Measurements from ENCODE around the gene SCN7A.

SCN7A gene

DNA sequence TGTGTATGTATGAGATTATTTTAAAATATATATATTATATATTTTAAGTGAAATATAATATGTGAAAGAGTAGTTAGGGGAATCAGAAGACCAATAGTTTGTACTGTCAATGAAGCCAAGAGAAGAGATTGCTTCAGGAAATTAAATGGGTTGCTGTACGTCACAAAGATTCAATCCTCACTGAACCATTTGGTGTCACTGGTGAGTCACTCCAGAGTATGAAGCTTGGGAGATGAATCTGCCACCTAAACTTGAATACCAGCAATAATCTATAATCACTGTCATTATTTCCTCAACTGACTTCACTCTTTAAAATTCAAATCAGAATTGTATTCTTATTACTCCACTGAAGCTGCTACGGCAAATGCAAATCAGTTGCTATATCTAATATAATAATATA lies 76.4 kb downstream of the SCN7A start:
- Histone ChIP-seq H3K27ac (ENCODE audit: low read depth, low read length) (no peak overlapping the region), H3F3A (ENCODE audit: insufficient read depth) (no peaks in the 10 kb centered on the region), H3K79me2 (ENCODE audit: insufficient read depth, low read length) (no peaks in the 10 kb centered on the region), H3K4me3 (ENCODE audit: insufficient read depth, low read length, poor library complexity, severe bottlenecking) (no peak overlapping the region), H3K27me3 (ENCODE audit: low read length) (no peaks in the 10 kb centered on the region), H3K9ac (ENCODE audit: low read length) (no peak overlapping the region), H3K9me2 (replicated peaks; ENCODE audit: insufficient read depth, low read length) (no peaks in the 10 kb centered on the region), H3K4me2 (ENCODE audit: low read depth, low read length, poor library complexity, severe bottlenecking) (no peak overlapping the region), H4K20me1 (ENCODE audit: low read depth, low read length) (no peaks in the 10 kb centered on the region), H2AFZ (ENCODE audit: low read depth, low read length, severe bottlenecking) (no peak overlapping the region), H3K36me3 (ENCODE audit: low read length) (no peaks in the 10 kb centered on the region), H3K9me3 (ENCODE audit: insufficient read depth, low read length) (no peaks in the 10 kb centered on the region)
- TF ChIP-seq, protein P1, sequence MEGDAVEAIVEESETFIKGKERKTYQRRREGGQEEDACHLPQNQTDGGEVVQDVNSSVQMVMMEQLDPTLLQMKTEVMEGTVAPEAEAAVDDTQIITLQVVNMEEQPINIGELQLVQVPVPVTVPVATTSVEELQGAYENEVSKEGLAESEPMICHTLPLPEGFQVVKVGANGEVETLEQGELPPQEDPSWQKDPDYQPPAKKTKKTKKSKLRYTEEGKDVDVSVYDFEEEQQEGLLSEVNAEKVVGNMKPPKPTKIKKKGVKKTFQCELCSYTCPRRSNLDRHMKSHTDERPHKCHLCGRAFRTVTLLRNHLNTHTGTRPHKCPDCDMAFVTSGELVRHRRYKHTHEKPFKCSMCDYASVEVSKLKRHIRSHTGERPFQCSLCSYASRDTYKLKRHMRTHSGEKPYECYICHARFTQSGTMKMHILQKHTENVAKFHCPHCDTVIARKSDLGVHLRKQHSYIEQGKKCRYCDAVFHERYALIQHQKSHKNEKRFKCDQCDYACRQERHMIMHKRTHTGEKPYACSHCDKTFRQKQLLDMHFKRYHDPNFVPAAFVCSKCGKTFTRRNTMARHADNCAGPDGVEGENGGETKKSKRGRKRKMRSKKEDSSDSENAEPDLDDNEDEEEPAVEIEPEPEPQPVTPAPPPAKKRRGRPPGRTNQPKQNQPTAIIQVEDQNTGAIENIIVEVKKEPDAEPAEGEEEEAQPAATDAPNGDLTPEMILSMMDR (IDR thresholded peaks at IDR 0.05; ENCODE audit: insufficient read depth, low read length, poor library complexity, severe bottlenecking) = no peak
- no peak for TF ChIP-seq EZH2phosphoT487 (conservative IDR thresholded peaks at IDR 0.05; ENCODE audit: low read length)

DNA sequence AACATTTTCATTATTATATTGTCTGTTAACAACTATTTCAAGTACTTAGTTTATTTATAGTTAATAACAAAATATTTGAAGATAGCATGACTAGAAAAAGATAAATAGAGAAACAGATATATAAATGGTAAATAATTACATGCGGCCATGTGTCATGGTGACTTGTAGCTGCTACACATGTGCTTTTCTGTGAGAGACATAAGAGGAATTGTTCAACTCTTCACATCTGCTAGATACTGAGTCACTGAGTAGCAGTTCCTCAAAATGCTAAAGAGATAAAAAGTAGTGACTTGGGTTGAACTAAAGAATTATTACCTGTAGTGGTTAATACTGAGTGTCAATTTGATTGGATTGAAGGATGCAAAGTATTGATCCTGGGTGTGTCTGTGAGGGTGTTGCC lies 80.8 kb downstream of the SCN7A start:
- TF ChIP-seq, protein P1 (IDR thresholded peaks at IDR 0.05; ENCODE audit: insufficient read depth, low read length, poor library complexity, severe bottlenecking) = no peak
- no peak for TF ChIP-seq EZH2phosphoT487 (conservative IDR thresholded peaks at IDR 0.05; ENCODE audit: low read length)
- no peaks in the 10 kb centered on the region for H3K9me3 ChIP-seq (ENCODE audit: insufficient read depth, low read length)

DNA sequence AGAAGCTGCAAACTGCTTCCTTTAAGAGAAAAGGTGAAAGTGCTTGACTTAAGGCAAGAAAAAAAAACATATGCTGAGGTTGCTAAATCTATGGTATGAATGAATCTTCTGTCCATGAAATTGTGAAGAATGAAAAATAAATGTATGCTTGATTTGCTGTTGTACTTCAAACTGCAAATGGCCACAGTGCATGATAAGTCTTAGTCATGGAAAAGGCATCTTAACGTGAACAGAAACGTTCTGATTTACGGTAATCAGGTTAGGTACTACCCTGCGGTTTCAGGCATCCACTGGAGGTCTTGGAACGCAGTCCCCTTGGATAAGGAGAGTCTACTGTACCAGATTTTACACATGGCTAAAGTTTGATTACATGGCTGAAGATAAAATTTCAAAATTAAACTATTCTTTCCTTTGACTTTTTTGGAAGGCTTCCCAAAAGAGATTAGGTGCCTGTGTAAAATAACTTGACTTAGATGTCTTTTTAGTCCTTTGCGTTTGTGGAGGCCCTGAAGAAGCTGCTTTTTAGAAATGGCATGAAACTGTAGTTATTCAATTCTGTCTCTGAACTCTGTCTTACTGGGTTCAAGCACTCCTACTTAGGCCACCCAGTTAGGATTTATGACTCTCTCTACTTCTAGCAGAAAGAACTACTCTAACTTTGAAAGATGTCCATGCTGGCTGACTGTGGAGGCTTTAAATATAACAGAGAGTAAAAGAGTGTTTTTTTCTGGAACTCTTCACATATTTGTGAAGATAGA lies 82.4 kb downstream of the SCN7A start:
- Histone ChIP-seq H3K4me2 (ENCODE audit: low read depth, low read length, poor library complexity, severe bottlenecking) (no peak overlapping the region), H3K9ac (ENCODE audit: low read length) (no peak overlapping the region), H3K36me3 (ENCODE audit: low read length) (no peaks in the 10 kb centered on the region), H3K9me2 (replicated peaks; ENCODE audit: insufficient read depth, low read length) (no peaks in the 10 kb centered on the region), H3K79me2 (ENCODE audit: insufficient read depth, low read length) (no peaks in the 10 kb centered on the region), H3K27me3 (ENCODE audit: low read length) (no peaks in the 10 kb centered on the region), H2AFZ (ENCODE audit: low read depth, low read length, severe bottlenecking) (no peak overlapping the region), H3F3A (ENCODE audit: insufficient read depth) (no peaks in the 10 kb centered on the region), H3K27ac (ENCODE audit: low read depth, low read length) (no peak overlapping the region), H4K20me1 (ENCODE audit: low read depth, low read length) (no peaks in the 10 kb centered on the region), H3K4me3 (ENCODE audit: insufficient read depth, low read length, poor library complexity, severe bottlenecking) (no peak overlapping the region), H3K9me3 (ENCODE audit: insufficient read depth, low read length) (no peaks in the 10 kb centered on the region)
- TF ChIP-seq, protein P1 (IDR thresholded peaks at IDR 0.05; ENCODE audit: insufficient read depth, low read length, poor library complexity, severe bottlenecking) = no peak
- no peak for TF ChIP-seq EZH2phosphoT487 (conservative IDR thresholded peaks at IDR 0.05; ENCODE audit: low read length)

More for the DNA sequence above, 80.8 kb downstream of the SCN7A start:
- Histone ChIP-seq H3K9me2 (replicated peaks; ENCODE audit: insufficient read depth, low read length) (no peaks in the 10 kb centered on the region), H3K9ac (ENCODE audit: low read length) (no peak overlapping the region), H3K27me3 (ENCODE audit: low read length) (no peaks in the 10 kb centered on the region), H4K20me1 (ENCODE audit: low read depth, low read length) (no peaks in the 10 kb centered on the region), H3F3A (ENCODE audit: insufficient read depth) (no peaks in the 10 kb centered on the region), H2AFZ (ENCODE audit: low read depth, low read length, severe bottlenecking) (no peak overlapping the region), H3K27ac (ENCODE audit: low read depth, low read length) (no peak overlapping the region), H3K4me2 (ENCODE audit: low read depth, low read length, poor library complexity, severe bottlenecking) (no peak overlapping the region), H3K36me3 (ENCODE audit: low read length) (no peaks in the 10 kb centered on the region), H3K4me3 (ENCODE audit: insufficient read depth, low read length, poor library complexity, severe bottlenecking) (no peak overlapping the region), H3K79me2 (ENCODE audit: insufficient read depth, low read length) (no peaks in the 10 kb centered on the region)
